Neural cell (in vitro differentiated cells): ENCODE measurements around the gene EMID1. TPM values are rescaled to one million over a fixed set of nuclear protein-coding genes. Genes with fewer than 3 reads are reported as not detected.

ENCODE experiments used
- H2AFZ ChIP-seq: fragments of 200-600, 300-800 bp; sonication (generic), shearing (Covaris generic); 2 replicates; pipeline ENCODE4 v1.6.0; 2014; ENCODE audit warnings: low read depth, mild to moderate bottlenecking, antibody characterized with exemption, low read length, moderate library complexity
- H3F3A ChIP-seq: fragments of 200-600 bp; shearing (Covaris generic); 2 replicates; pipeline ENCODE4 v1.6.1; 2016; ENCODE audit warnings: mild to moderate bottlenecking, moderate library complexity, mixed read lengths, antibody characterized with exemption, low read length; ENCODE audit not compliant: insufficient read depth, poor library complexity, severe bottlenecking
- H3K27ac ChIP-seq: fragments of 200-600, 300-800 bp; sonication (generic), shearing (Covaris generic); 2 replicates; pipeline ENCODE4 v1.5.1; 2014; ENCODE audit warnings: mild to moderate bottlenecking, low read length, moderate library complexity
- H3K27me3 ChIP-seq: fragments of 300-800, 200-600 bp; sonication (generic), shearing (Covaris generic); 2 replicates; pipeline ENCODE4 v1.6.0; 2014; ENCODE audit warnings: mild to moderate bottlenecking, low read depth, low read length, moderate library complexity; ENCODE audit not compliant: insufficient read depth
- H3K36me3 ChIP-seq: fragments of 300-800, 200-600 bp; sonication (generic), shearing (Covaris generic); 2 replicates; pipeline ENCODE4 v1.5.1; 2014; ENCODE audit warnings: mild to moderate bottlenecking, antibody characterized with exemption, low read length, moderate library complexity; ENCODE audit not compliant: insufficient read depth
- H3K4me2 ChIP-seq: fragments of 300-800, 200-600 bp; sonication (generic), shearing (Covaris generic); 2 replicates; pipeline ENCODE4 v1.6.0; 2014; ENCODE audit warnings: mild to moderate bottlenecking, low read length
- H3K4me3 ChIP-seq: fragments of 300-800, 200-600 bp; sonication (generic), shearing (Covaris generic); 2 replicates; pipeline ENCODE4 v1.5.1; 2014; ENCODE audit warnings: mild to moderate bottlenecking, low read length, moderate library complexity
- H3K79me2 ChIP-seq: fragments of 200-600 bp; shearing (Covaris generic); replicated peaks from 2 replicates; pipeline ENCODE4 v1.6.0; 2014; ENCODE audit warnings: mild to moderate bottlenecking, low read length, moderate library complexity; ENCODE audit not compliant: insufficient read depth
- H3K9ac ChIP-seq: fragments of 300-800, 200-600 bp; sonication (generic), shearing (Covaris generic); 2 replicates; pipeline ENCODE4 v1.6.1; 2016; ENCODE audit warnings: mild to moderate bottlenecking, low read length, mixed read lengths
- H3K9me2 ChIP-seq: fragments of 200-600 bp; shearing (Covaris generic); 2 replicates; pipeline ENCODE4 v1.6.1; 2016; ENCODE audit warnings: mild to moderate bottlenecking, low read length, mixed read lengths; ENCODE audit not compliant: insufficient read depth
- H3K9me3 ChIP-seq: fragments of 200-600, 300-800 bp; sonication (generic), shearing (Covaris generic); 2 replicates; pipeline ENCODE4 v1.6.1; 2016; ENCODE audit warnings: mild to moderate bottlenecking, mixed run types, low read length, moderate library complexity, mixed read lengths
- H4K20me1 ChIP-seq: fragments of 200-600 bp; shearing (Covaris generic); 2 replicates; pipeline ENCODE4 v1.6.1; 2016; ENCODE audit warnings: mild to moderate bottlenecking, mixed run types; ENCODE audit not compliant: insufficient read depth
- CTCF ChIP-seq: fragments of 450-650 bp; IDR thresholded peaks from 2 replicates; pipeline ENCODE4 v1.5.1; 2014; ENCODE audit warnings: antibody characterized with exemption, mild to moderate bottlenecking, moderate library complexity; ENCODE audit not compliant: poor library complexity, severe bottlenecking
- EP300 ChIP-seq: fragments of 450-650 bp; conservative IDR thresholded peaks from 2 replicates; pipeline ENCODE4 v1.6.1; 2014; ENCODE audit warnings: antibody characterized with exemption, mild to moderate bottlenecking, moderate library complexity; ENCODE audit not compliant: poor library complexity, severe bottlenecking
- EZH2 ChIP-seq: fragments of 200-600, 300-800 bp; shearing (Covaris generic), sonication (generic); IDR thresholded peaks from 2 replicates; pipeline ENCODE4 v1.6.1; 2014; ENCODE audit warnings: antibody characterized with exemption, low read length, borderline replicate concordance, mild to moderate bottlenecking; ENCODE audit not compliant: insufficient read depth, poor library complexity, severe bottlenecking
- MXI1 ChIP-seq: fragments of 450-650 bp; conservative IDR thresholded peaks from 2 replicates; pipeline ENCODE4 v1.6.1; 2014; ENCODE audit warnings: antibody characterized with exemption, mild to moderate bottlenecking; ENCODE audit not compliant: poor library complexity, severe bottlenecking
- POLR2AphosphoS5 ChIP-seq: IDR thresholded peaks from 2 replicates; pipeline ENCODE4 v1.6.1; 2012
- RAD21 ChIP-seq: fragments of 450-650 bp; conservative IDR thresholded peaks from 2 replicates; pipeline ENCODE4 v1.6.1; 2014; ENCODE audit warnings: antibody characterized with exemption, mild to moderate bottlenecking, moderate library complexity
- REST ChIP-seq: IDR thresholded peaks from 2 replicates; pipeline ENCODE4 v1.6.1; 2012; ENCODE audit warnings: borderline replicate concordance
- SMC3 ChIP-seq: fragments of 450-650 bp; conservative IDR thresholded peaks from 2 replicates; pipeline ENCODE4 v1.6.1; 2014; ENCODE audit warnings: antibody characterized with exemption, mild to moderate bottlenecking, moderate library complexity; ENCODE audit not compliant: poor library complexity
- TAF1 ChIP-seq: IDR thresholded peaks from 2 replicates; pipeline ENCODE4 v1.6.1; 2012; ENCODE audit warnings: low read depth
- polyA plus RNA-seq: library from polyadenylated mRNA; depleted of rRNA; stranded (reverse); fragments of >200 nt; gene quantifications from 2 replicates; pipeline ENCODE4 v1.2.3, GENCODE V29; 2014

The EMID1 gene
- polyA plus RNA-seq, 1 donor from 2014 or later = 14.1 TPM

GRCh38 chr22:29226351-29226981 is 20.8 kb downstream of the EMID1 start:
- Histone ChIP-seq H3K4me3 (no peak overlapping the region), H4K20me1 (no peaks in the 10 kb centered on the region), H3K9ac (no peak overlapping the region), H3K4me2 (no peak overlapping the region), H3K36me3 (no peaks in the 10 kb centered on the region), H3K27me3 (no peaks in the 10 kb centered on the region), H3K9me3 (no peaks in the 10 kb centered on the region), H3F3A (no peaks in the 10 kb centered on the region), H2AFZ (no peak overlapping the region), H3K79me2 (no peaks in the 10 kb centered on the region), H3K9me2 (no peaks in the 10 kb centered on the region), H3K27ac (no peak overlapping the region)
- TF ChIP-seq RAD21 = no peak
- TF ChIP-seq MXI1 = no peak
- no peak for TF ChIP-seq POLR2AphosphoS5
- TF ChIP-seq EZH2 = no peak
- TF ChIP-seq SMC3 = no peak
- TF ChIP-seq TAF1 = no peak
- no peak for TF ChIP-seq EP300
- no peak for TF ChIP-seq REST
- TF ChIP-seq CTCF = no peak

- Histone ChIP-seq H3K9me3 (no peaks in the 10 kb centered on the region), H3K9ac (no peak overlapping the region), H3K36me3 (no peaks in the 10 kb centered on the region), H3K27ac (no peak overlapping the region), H3F3A (no peaks in the 10 kb centered on the region), H3K4me3 (no peak overlapping the region), H2AFZ (no peak overlapping the region), H3K4me2 (no peak overlapping the region), H3K79me2 (no peaks in the 10 kb centered on the region), H3K27me3 (no peaks in the 10 kb centered on the region), H3K9me2 (no peaks in the 10 kb centered on the region), H4K20me1 (no peaks in the 10 kb centered on the region)
- no peak for TF ChIP-seq SMC3
- no peak for TF ChIP-seq POLR2AphosphoS5
- no peak for TF ChIP-seq REST
- no peak for TF ChIP-seq TAF1
- no peak for TF ChIP-seq RAD21
- no peak for TF ChIP-seq MXI1
- no peak for TF ChIP-seq CTCF
- no peak for TF ChIP-seq EZH2
- TF ChIP-seq EP300 = no peak
These were observed 25.5 kb downstream of the EMID1 start for GRCh38 chr22:29230972-29231875.
